Ishikawa (cell line): ENCODE results near the gene MTMR2.

Source experiments
- CEBPB ChIP-seq: IDR thresholded peaks from 2 replicates; pipeline ENCODE4 v1.6.1; 2012
- CREB1 ChIP-seq: IDR thresholded peaks from 2 replicates; pipeline ENCODE4 v1.6.1; 2012; ENCODE audit warnings: low read depth
- EP300 ChIP-seq: IDR thresholded peaks from 2 replicates; pipeline ENCODE4 v1.6.1; 2012; ENCODE audit warnings: borderline replicate concordance
- FOXM1 ChIP-seq: IDR thresholded peaks from 2 replicates; pipeline ENCODE4 v1.6.1; 2012; ENCODE audit warnings: low read depth, borderline replicate concordance
- MAX ChIP-seq: IDR thresholded peaks from 2 replicates; pipeline ENCODE4 v1.6.1; 2012
- RAD21 ChIP-seq: IDR thresholded peaks from 2 replicates; pipeline ENCODE4 v1.6.1; 2012; ENCODE audit warnings: low read depth
- TAF1 ChIP-seq: IDR thresholded peaks from 2 replicates; pipeline ENCODE4 v1.6.1; 2012; ENCODE audit warnings: low read depth, mild to moderate bottlenecking
- TCF12 ChIP-seq: IDR thresholded peaks from 2 replicates; pipeline ENCODE4 v1.6.1; 2012; ENCODE audit warnings: low read depth
- TEAD4 ChIP-seq: IDR thresholded peaks from 2 replicates; pipeline ENCODE4 v1.6.1; 2012
- USF1 ChIP-seq: IDR thresholded peaks from 2 replicates; pipeline ENCODE4 v1.6.1; 2012
- YY1 ChIP-seq: IDR thresholded peaks from 2 replicates; pipeline ENCODE4 v1.6.1; 2012; ENCODE audit warnings: low read depth
- ZBTB7A ChIP-seq: IDR thresholded peaks from 2 replicates; pipeline ENCODE4 v1.6.1; 2012; ENCODE audit warnings: low read depth

GRCh38 chr11:95892892-95893570 lies 30.9 kb downstream of the MTMR2 start:
- TF ChIP-seq RAD21: no peak
- no peak for TF ChIP-seq CREB1
- TF ChIP-seq TAF1: no peak
- TF ChIP-seq EP300: no peak
- no peak for TF ChIP-seq ZBTB7A
- no peak for TF ChIP-seq CEBPB
- no peak for TF ChIP-seq USF1
- TF ChIP-seq TEAD4: no peak
- no peak for TF ChIP-seq MAX
- TF ChIP-seq YY1: no peak
- no peak for TF ChIP-seq TCF12
- no peak for TF ChIP-seq FOXM1
